Fibroblast of mammary gland (primary cell): ENCODE data around the gene FOXF1.

ENCODE experiments used
- DNase-seq: peaks from one replicate; pipeline ENCODE4 v3.0.0-alpha.2; 2010; ENCODE audit warnings: low read depth
- H3K4me3 ChIP-seq: 2 replicates; pipeline ENCODE4 v1.5.1; 2011; ENCODE audit warnings: low read depth, mild to moderate bottlenecking, low read length, moderate library complexity; ENCODE audit not compliant: control insufficient read depth
- TF ChIP-seq, protein P1 (sequence below): conservative IDR thresholded peaks from 2 replicates; pipeline ENCODE4 v1.5.1; 2011; ENCODE audit warnings: low read depth, low read length, inconsistent platforms; ENCODE audit not compliant: control insufficient read depth, insufficient read depth

Gene FOXF1

DNA sequence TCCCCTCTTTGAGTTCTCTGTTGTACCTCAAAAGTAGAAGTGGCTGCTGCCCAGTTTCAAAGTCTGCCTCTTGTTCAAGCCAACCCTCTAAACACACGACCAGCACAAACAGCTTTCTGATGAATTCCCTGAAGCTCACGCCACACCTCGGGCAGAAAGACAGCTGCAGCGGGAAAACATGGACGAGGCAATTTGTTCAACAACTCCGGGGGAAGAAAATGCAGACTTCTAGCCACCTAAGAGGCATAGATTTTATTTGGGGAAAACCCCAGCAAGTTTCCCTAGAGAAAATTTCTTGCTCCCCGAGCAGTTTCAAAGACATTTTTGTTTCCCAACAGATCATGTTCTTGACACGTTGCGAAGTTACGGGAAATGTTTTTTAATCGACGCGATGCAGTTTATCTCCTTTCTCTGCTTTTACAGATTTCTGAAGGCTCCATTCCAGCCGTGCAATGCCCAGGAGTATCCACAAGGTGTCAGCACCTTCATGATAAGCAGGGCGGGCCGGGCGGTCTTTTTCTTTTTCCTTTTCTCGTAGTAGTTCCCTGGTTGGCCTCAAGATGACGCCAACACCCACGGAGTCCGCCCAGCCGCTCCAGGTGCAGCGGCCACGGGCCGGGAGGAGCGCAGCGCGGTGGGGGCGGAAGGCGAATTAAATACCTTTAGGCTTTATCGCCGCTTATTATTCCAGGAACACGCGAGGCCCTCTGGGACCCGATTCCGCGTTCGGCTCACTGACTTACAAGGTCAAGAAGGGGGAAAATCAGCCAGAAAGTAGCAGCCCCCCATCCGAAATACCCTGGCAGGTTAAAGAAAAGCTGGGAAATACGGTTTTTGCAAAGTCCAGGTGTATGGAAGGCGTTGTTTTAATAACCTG, 53.4 kb downstream of the FOXF1 start:
- H3K4me3 ChIP-seq = peak overlapping the region; percentile 24
- TF ChIP-seq, protein P1, sequence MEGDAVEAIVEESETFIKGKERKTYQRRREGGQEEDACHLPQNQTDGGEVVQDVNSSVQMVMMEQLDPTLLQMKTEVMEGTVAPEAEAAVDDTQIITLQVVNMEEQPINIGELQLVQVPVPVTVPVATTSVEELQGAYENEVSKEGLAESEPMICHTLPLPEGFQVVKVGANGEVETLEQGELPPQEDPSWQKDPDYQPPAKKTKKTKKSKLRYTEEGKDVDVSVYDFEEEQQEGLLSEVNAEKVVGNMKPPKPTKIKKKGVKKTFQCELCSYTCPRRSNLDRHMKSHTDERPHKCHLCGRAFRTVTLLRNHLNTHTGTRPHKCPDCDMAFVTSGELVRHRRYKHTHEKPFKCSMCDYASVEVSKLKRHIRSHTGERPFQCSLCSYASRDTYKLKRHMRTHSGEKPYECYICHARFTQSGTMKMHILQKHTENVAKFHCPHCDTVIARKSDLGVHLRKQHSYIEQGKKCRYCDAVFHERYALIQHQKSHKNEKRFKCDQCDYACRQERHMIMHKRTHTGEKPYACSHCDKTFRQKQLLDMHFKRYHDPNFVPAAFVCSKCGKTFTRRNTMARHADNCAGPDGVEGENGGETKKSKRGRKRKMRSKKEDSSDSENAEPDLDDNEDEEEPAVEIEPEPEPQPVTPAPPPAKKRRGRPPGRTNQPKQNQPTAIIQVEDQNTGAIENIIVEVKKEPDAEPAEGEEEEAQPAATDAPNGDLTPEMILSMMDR = peak; percentile 99

More for the DNA sequence above, 53.4 kb downstream of the FOXF1 start:
- DNase-seq = peak; percentile 88
